ENCODE results near the gene NKX6-2.
"Not testable (repeated sequence)": the region's sequence is repeated elsewhere in the genome, so short reads cannot be mapped to it uniquely, and the experiment has no call there.

NKX6-2 gene

DNA sequence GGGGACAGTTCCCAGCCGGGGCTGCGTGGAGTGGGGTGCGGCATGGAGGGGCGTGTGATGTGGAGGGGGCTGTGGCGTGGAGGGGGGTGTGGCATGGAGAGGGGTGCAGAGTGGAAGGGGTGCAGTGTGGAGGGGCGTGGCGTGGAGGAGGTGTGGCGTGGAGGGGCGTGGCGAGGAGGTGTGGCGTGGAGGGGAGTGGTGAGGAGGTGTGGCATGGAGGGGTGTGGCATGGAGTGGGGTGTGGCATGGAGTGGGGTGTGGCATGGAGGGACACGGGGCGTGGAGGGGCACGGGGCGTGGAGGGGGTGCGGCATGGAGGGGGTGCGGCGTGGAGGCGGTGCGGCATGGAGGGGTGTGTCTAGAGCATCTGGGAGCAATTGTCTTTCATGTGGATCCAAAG, 33.6 kb downstream of the NKX6-2 start:
- no peak for DNase-seq

DNA sequence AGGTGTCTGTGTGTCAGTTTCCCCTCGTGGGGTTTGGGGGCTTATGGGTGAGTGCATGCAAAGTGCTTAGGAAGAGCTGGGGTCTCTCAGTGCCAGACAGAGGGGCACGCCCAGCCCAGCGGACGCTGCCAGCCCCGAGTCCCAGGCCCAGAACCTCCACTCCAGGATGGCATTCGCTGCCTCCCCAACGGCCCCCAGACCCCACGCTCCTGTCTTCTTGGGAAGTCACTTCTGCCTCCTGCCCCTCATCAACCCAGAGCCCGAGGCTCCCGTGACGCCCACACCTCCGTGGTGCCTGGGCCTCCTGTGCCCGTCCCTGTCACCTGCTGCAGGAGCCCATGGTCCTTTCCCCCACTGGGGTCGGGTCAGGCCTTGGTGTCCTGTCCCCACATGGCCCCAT, 35.0 kb downstream of the NKX6-2 start:
- no peak for DNase-seq

DNA sequence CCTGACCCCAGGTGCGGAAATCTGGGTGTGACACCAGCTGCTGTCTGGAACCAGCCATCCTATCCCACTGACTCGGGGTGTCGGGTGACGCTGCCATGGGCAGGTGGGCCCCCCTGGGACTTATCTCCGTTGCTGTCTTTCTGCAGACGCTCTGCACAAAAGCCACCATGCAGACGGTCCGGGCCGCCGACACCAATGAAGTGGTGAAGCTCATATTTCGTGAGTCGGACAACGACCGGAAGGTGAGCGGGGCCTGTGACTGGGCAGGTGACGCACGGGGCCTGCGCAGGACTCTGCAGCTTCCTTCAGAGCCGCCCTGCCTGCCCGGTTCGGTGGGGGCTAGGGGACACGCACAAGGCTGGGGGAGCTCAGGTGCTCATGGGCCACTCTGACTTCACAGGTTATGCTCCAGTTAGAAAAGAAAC, 36.6 kb downstream of the NKX6-2 start:
- no peak for DNase-seq

DNA sequence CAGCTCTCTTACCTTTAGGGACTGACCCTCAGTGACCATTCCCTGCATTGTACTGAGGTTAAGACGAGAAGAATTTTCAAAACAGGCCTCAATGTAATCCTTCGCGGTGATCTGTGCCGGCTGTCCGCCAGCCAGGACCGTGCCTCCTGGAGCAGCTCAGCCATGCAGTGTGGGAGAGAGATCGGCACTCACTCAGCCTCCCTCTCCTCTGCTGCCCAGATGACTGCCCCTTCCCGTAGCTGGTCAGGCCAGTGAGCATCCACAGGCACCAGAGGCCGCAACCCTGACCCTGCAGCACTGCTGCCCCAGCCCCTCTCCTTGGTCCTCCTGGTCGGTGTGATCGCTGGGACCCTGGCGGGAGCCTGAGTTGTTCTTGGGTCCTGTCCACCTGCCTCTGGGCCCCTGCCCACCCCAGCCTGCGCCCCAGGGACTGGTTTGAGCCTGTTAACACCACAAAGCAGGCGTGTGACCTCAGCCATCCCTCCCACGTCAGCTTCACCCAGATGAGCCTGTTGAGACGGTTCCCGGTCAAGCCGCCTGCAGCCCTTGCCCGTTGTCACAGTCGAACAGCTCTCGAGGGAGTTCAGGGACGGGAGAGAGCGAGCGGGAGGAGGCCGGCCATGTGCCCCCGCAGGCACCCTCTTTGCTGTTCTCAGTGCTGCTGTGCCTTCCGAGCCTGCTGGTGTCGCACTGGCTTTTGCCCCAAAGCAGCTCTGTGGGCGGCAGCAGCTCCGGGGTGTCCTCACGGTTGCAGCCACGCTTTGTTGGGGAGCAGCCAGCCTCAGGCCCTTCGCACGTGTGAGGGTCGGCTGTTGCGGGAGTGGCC, 37.2 kb downstream of the NKX6-2 start:
- no peak for DNase-seq

DNA sequence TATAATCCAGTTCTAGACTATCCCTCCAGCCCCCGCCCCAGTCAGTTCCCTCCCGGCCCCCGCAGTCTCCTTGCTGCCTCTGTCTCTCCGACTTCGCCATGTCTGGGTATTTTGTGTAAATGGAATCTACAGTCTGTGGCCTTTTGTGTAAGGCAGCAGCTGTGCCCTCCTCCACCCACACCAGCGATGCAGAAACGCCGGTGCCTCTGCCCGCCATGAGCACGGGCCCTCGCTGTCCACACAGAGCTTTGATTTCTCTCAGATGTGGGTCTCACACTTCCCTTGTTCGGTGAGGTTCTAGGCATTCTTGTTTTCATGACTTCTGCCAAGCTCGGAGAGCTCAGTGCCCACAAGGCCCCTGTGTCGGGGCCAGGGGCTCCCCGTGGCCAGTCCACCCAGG, 37.8 kb downstream of the NKX6-2 start:
- no peak for DNase-seq

DNA sequence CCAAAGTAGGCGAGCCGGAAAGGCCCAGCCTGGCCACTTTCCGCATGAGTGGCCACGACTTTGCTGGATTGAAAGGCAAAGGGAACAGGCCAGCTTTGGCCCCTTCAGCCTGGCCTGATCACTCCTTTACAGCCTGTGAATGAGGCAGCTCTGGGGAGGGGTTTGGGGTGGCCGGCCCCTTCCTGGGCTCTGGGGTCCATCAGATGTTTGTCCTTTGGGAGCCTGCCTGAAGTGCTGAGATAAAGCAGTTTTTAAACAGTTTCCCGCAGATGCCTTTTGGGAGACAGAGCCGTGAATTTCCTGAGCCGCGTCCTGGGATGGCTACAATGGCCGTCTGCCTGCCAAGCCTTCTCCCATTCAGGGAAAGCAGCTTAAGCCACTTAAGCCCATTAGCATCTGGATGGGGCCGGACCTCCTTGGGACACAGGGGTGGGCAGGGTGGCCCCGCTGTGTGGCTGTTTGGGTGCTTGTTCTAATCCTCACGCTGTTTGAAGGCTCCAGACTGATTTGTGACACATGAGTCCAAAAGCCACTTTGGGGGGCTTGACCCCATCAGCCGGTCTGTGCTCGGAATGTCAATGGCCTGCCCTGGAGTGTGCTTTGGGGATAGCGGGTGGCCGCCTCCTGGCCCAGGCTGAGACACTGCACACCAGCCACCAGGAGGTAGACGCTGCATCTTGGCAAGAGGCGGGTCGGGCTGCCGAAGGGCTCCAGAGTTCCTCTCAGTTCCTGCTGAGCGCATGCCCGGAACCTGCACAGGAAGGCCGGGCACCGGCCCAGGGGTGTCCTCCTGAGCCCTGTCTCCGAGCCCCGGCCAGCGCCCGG, 38.9 kb downstream of the NKX6-2 start:
- DNase-seq = no peak

DNA sequence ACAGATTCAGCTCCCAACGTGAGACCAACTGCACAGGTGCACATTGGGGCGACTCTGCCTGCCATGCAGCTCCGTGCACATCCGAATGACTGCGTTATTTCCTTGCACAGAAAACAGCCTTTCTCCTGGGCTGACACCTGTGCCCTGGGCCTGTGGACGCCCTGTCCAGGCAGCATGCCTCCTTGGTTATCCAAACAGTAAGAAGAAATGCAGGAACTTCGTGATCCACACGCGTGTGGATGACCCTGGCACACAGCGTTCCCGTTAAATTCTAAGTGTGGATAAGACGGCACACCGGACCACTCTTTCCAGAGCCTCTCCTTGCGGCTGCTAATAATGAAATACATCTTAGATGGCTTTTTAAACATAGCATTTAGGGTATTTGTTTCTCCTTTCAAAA, 39.6 kb downstream of the NKX6-2 start:
- DNase-seq = no peak

DNA sequence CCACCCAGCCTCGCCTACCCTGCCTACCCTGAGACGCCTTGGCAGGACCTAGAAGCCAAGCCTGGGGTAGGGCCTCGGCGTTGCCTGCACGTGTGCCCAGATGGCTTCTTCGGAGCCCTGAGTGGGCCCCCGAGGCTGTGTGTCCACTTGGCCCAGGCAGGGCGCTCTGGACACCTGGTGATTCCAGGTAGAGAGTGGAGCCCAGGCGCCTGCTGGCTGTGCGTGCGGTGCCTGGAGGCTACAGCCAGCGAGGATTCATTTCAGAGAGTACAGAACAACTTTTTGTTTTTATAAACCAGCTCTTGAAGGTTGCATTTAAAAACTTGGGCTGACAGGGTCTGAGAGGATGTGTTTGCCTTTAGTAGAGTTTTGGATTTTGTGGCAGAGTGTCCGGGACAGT, 40.0 kb downstream of the NKX6-2 start:
- no peak for DNase-seq

DNA sequence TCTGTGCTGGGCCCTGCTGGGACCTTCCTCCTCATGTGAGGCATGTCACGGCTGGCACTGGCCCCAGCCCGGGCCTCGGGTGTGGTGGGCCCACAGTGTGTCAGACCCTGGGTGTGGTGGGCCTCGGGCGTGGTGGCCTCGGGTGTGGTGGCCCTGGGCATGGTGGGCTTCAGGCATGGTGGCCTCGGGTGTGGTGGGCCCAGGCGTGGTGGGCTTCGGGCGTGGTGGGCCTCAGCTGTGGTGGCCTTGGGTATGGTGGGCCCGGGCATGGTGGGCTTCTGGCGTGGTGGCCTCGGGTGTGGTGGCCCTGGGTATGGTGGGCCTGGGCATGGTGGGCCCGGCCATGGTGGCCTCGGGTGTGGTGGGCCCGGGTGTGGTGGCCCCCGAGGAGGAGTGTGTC, 40.4 kb downstream of the NKX6-2 start:
- DNase-seq = no peak

DNA sequence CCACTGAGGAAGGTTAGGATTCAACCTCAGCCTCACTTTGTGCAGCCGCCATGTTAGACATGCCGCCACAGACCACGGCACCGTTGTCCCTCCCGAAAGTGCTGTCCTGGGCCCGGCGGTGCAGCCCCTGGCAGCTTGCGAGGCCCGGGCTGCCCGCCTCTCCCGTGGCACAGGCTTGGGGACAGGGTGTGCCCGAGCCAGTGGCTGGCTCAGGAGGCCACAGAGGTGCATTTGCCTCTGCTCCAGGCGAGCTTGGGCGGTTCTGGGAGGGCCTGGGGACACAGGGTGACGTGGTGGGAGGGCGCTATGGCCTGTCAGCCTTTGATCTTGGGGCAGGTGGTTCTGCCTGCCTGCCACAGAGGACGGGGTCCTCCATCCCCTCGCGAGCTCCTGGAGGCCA, 41.1 kb downstream of the NKX6-2 start:
- no peak for DNase-seq

DNA sequence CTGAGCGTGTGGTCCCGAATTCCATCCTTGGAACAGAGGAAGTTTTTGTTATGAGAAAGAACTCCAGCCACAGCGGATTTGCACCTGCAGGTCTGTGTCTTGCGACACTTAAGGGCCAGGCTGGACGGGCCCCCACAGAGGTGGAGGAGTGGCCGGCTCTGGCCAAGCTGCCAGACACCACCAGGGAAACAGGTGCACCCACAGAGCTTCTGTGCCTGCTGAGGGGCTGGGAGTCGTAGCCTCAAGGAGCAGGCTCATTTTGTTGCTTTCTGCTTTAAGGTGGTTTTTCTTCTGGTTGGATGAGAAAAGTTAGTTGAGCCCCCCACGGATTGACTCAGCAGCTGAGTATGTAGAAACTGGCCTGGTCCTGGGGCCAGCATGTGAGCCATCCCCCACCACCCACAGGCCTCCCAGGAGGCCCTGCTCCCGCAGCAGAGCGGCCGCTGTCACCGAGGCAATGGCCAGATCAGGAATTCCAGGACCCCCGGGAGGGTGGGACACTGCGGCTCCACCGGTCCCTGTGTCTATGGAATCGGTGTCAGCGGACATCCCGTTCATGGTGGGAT, 41.9 kb downstream of the NKX6-2 start:
- no peak for DNase-seq

DNA sequence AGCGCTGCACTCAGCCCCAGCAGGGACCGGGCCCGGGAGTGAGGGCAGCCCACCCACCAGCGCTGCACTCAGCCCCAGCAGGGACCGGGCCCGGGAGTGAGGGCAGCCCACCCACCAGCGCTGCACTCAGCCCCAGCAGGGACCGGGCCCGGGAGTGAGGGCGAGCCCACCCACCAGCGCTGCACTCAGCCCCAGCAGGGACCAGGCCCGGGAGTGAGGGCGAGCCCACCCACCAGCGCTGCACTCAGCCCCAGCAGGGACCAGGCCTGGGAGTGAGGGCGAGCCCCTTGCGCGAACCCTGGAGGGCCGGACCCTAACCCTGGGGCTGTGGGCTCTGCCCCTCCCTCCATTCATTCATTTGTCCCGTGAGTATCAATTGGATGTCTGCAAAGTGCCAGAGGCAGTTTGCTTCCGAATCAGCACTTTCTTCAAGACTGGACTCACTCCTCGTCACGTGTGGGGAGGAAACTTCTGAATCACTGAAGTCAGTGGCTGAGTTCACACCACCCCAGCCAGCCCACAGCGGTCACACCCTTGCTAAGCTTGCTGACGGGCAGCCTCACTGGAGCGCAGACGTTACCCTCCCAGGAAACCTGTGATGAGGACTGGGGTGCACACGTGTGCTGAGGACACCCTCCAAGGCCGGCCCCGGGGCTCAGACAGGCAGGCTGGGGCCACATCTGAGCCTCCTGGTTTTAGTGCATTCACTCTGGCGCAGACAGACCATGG, 42.6 kb downstream of the NKX6-2 start:
- not testable (repeated sequence) for DNase-seq

DNA sequence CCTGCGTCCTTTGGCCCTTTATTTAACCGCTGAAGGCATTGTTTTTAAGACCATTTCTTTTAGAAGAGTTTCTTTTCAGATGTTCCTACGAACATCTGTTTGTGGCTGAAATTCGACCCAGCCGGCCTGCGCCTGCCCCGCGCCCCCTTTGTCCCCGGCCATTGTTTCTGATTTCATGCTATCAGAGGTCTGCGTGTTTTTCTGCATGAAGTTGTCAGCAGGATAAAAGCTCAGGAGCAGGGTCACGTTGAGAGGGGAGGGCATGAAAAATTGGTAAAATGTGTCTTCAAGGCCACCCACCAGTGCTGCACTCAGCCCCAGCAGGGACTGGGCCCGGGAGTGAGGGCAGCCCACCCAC, 43.1 kb downstream of the NKX6-2 start:
- DNase-seq = no peak

DNA sequence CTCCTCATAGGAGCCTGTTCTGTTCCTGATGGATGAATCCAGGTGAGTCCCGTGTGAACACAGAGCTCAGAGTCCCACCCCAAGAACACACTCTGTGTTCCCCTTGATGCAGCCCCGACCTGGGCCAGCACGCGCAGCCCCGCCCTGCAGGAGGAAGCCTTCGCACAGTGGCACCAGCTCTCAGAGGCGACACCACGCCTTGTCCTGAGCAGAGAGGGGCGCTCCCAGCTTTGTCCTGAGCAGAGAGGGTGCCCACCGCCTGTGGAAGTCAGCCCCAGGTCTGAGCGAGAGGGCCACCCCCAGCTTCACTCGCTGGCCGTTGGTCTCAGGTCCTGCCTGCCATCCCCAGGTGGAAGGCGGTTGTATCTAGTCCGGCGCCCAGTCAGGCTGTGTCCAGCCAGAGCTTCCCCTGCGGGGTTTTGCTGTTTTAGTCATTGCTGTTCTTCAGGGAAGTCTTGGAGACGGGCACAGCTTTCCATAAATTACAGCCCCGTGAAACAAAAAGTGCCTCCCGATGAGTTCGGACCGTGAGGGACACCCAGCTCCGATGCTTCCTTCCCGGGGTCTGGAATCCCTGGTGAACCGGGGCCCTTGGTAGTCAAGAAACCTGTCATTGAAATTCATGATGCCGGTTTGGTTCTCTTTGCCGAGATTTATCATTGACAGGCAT, 43.6 kb downstream of the NKX6-2 start:
- no peak for DNase-seq

DNA sequence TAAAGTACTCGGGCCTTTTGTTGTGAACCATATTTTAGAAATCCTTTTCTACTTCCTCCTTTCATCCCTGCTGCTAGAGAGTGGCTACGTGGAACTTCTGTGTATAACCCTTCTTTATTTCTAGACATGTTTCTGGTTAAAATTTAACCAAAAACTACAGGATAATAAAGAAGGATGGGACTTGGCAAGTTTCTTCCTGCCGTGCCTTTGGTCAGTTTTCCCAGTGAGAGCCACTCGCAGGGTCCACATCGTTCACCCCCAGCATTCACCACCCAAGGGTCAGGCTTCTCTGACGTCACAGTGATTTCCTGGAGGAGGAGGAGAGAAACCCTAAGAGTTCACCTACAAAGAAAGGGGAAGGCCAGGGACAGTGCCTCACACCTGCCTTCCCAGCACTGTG, 45.4 kb downstream of the NKX6-2 start:
- DNase-seq = no peak

DNA sequence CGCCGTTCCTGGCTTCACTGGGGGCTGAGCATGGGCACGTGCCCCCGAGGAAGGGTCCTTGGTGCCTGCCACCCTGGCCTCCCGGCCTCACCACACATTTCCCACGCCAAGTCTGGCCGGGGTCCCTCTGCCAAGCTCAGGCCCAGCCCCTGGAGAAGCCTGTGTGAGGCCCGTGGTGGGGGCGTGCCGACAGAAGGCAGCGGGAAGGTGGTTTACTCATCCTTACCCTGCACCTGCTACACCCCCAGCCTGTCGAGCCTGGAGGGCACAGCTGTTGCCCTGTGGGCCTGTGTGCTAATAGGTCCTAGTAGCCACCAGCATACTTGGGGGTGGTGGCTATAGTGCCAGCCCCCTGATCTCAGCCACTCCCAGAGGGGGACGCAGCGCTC, 46.7 kb downstream of the NKX6-2 start:
- DNase-seq = no peak

DNA sequence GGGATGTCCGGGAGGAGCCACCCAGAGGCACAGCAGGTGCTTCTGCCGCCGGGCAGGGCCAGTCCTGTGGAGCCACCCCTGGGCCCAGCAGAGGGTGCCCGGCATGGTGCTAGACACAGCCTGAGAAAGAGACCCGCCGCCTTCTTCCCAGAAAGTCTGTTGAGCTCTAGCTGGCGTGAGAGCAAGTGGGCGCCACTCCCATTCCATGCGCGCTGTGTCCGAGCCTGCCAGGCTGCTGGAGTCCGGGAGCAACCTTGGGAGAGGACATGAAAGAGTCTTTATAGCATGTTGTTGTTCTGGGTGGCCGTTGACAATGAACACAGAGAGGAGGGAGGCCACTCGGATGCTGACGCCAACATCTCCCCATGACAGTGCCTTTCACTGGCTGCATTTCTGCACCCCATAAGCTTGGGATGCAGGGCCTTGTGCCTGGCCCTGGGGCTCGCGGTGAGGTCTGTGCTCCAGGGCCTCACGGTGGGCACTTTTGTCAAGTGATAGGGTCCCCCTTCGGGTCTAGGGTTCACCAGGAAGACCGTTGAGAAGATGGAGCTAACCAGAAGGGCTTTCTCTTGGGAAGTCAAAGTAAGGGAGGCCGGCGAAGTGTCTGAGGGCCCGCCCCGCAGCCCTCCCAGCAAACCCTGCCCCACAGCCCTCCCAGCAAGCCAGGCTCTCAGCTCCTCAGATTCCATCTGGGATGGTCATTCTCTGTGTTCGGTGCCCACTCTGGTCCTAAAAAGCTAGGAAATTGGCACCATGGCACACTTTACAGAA, 47.3 kb downstream of the NKX6-2 start:
- no peak for DNase-seq

DNA sequence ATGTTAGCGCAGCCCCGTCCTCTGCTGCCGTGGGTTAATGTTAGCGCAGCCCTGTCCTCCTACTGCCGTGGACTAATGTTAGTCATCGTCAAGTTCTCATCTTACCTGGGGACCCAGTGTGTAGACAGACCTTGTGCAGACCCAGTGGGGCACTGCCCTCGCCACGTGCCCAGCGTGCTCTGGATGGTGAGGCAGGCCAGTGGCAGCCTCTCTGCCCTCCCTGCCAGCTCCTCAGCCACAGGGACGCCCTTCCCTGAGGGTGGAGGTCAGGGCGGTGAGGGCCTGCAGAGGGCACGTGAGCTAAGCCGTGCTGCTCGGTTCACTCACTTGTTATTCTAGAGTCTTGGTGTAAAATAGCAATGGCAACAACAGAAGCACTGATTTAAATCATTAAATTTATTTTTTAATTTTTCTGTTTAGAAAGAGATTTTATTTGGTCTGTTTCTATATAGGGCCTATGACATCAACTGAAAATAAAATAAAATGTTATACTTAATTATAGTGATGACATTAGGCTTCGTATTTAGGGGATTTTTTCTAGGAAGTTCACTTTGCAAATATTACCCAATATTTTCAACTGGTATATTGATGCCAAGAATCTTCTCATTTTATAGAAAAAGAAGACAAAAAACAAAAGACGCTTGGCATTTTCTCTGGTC, 48.4 kb downstream of the NKX6-2 start:
- DNase-seq = no peak

DNA sequence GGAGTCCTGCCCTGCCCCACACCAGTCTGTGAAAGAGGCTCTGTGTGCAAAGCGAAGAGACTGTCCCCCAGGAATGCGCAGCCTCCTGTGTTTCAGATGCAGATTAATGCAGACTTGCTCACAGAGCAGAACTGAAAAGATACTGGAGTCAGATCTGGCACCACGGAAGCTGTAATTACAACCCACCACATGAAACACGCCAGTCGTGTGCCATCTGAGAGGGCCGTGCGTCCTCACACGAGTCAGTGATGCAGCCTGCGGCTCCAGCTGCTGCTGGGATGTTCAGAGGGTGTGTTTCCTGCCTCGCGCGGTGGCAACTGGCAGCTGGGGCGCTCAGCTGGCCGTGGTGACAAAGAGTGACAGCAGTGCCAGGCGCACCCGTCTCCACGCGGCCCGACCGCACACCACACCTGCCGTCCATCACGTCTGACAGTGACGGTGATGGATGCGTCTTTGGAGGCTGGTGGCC, 50.0 kb downstream of the NKX6-2 start:
- DNase-seq = no peak

DNA sequence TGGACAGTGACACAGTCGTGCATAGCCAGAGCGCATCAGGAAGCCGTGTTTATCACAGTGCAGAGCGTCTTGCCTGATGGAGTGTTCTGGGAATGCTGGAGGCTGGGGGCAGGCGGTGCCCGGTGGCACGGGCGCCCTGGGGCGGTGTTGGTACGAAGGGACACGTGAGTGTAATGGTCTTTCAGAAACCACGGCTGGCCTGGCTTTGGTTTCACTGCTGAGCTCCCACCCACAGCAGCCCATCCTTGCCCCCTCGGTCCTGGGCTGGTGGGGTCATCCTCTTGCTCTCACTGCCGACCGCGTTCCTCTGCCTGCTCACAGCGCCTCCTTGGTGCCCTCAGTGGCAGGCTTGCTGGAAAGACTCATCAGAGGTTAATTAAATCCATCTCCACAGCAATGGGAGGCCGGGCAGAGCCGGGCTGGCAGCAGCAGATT, 50.6 kb downstream of the NKX6-2 start:
- DNase-seq = no peak

DNA sequence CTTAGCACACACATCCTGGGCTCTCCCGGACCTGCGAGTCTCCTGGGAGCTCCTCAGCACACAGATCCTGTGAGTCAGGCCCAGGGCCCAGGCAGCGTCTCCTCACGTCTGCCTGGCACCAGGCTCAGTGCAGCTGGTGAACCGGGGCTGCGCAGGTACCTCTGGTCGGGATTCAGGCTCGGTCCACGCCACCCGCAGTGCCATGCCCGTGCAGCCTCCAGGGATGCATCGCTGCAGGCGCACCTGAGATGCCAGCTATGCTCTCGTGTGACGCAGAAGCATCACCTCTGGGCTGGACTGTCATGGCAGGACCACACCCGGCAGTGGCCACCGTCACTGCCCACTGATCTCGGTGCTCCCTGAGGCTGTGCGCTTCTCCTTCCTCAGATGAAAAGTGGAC, 52.0 kb downstream of the NKX6-2 start:
- DNase-seq = no peak
